ENCODE data around the gene EFTUD2.

EFTUD2 gene

DNA sequence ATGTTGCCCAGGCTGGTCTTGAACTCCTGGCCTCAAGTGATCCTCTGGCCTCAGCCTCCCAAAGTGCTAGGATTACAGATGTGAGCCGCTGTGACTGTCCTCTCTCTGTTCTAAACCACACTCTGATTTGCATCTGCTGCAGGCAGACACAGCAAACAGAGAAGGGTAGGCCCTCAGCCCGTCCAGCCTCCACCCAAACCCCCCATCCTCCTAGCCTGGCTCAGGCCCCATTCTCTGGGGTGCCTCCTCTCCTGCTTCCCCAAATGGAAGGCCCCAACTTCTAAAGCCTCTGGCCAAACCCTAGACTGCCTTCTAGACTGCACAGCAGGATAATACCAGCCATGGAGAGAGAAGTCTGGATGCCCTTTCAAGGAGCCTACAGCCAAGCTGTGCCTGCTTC, 20.2 kb upstream of the EFTUD2 start:
- H3K4me1 ChIP-seq = no peaks in the 10 kb centered on the region
- no peak overlapping the region for H3K9ac ChIP-seq
- H3K4me3 ChIP-seq (ENCODE audit: low read depth, low read length) = no peak overlapping the region
- TF ChIP-seq, protein P1, sequence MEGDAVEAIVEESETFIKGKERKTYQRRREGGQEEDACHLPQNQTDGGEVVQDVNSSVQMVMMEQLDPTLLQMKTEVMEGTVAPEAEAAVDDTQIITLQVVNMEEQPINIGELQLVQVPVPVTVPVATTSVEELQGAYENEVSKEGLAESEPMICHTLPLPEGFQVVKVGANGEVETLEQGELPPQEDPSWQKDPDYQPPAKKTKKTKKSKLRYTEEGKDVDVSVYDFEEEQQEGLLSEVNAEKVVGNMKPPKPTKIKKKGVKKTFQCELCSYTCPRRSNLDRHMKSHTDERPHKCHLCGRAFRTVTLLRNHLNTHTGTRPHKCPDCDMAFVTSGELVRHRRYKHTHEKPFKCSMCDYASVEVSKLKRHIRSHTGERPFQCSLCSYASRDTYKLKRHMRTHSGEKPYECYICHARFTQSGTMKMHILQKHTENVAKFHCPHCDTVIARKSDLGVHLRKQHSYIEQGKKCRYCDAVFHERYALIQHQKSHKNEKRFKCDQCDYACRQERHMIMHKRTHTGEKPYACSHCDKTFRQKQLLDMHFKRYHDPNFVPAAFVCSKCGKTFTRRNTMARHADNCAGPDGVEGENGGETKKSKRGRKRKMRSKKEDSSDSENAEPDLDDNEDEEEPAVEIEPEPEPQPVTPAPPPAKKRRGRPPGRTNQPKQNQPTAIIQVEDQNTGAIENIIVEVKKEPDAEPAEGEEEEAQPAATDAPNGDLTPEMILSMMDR (IDR thresholded peaks at IDR 0.05) = no peak
- H2AFZ ChIP-seq = no peak overlapping the region
- no peaks in the 10 kb centered on the region for H3K79me2 ChIP-seq
- no peaks in the 10 kb centered on the region for H3K36me3 ChIP-seq (ENCODE audit: control insufficient read depth, insufficient read depth, low read length)
- H3K9me3 ChIP-seq (ENCODE audit: control insufficient read depth, low read length) = no peaks in the 10 kb centered on the region
- H3K27ac ChIP-seq = no peak overlapping the region
- no peak overlapping the region for H3K4me2 ChIP-seq (ENCODE audit: low read length)
- no peaks in the 10 kb centered on the region for H3K27me3 ChIP-seq (ENCODE audit: control insufficient read depth, insufficient read depth, low read length)

DNA sequence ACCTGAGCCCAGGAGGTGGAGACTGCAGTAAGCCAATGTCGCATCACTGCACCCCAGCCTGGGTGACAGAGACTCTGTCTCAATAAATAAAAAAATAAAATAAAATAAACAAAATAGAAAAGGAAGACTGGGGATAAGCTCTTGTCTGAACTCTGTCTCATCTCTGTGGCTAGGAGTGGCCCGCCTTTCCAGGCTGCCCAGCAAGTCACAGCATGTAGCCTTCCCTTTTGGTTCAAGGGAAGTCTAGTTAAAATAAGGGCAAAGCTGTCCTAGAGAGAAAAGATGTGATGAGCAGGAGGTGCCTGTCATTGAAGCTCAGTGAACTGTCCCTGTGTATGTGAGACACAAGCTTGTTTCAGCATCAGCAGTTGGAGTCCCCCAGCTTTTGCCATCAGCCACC, 18.8 kb upstream of the EFTUD2 start:
- Histone ChIP-seq H3K27me3 (ENCODE audit: control insufficient read depth, insufficient read depth, low read length) (no peaks in the 10 kb centered on the region), H3K4me1 (no peaks in the 10 kb centered on the region), H3K27ac (no peak overlapping the region), H3K79me2 (no peaks in the 10 kb centered on the region), H3K36me3 (ENCODE audit: control insufficient read depth, insufficient read depth, low read length) (no peaks in the 10 kb centered on the region), H3K9me3 (ENCODE audit: control insufficient read depth, low read length) (no peaks in the 10 kb centered on the region), H3K9ac (no peak overlapping the region), H3K4me2 (ENCODE audit: low read length) (no peak overlapping the region), H2AFZ (no peak overlapping the region), H3K4me3 (ENCODE audit: low read depth, low read length) (no peak overlapping the region)
- TF ChIP-seq, protein P1 (IDR thresholded peaks at IDR 0.05) = no peak

DNA sequence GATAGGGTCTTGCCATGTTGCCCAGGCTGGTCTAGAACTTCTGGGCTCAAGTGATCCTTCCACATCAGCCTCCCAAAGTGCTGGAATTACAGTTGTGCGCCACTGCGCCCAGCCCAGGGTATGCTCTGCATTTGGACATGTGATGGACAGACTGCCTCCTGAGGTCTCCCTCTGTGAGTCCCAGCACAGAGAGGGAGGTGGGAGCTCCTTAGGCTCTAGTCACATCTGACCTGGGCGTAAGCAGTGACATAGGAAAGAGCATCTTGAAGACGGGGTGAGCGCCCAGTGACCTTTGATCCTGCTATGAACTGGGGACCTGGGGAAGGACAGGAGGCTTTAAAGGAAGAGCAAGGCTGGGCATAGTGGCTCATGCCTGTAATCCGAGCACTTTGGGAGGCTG, 18.2 kb upstream of the EFTUD2 start:
- no peaks in the 10 kb centered on the region for H3K9me3 ChIP-seq (ENCODE audit: control insufficient read depth, low read length)
- no peak overlapping the region for H3K27ac ChIP-seq
- H3K4me1 ChIP-seq = no peaks in the 10 kb centered on the region
- H3K9ac ChIP-seq = no peak overlapping the region
- no peaks in the 10 kb centered on the region for H3K79me2 ChIP-seq
- no peak overlapping the region for H2AFZ ChIP-seq
- H3K36me3 ChIP-seq (ENCODE audit: control insufficient read depth, insufficient read depth, low read length) = no peaks in the 10 kb centered on the region
- no peak overlapping the region for H3K4me2 ChIP-seq (ENCODE audit: low read length)
- TF ChIP-seq, protein P1 (IDR thresholded peaks at IDR 0.05) = no peak
- H3K27me3 ChIP-seq (ENCODE audit: control insufficient read depth, insufficient read depth, low read length) = no peaks in the 10 kb centered on the region
- no peak overlapping the region for H3K4me3 ChIP-seq (ENCODE audit: low read depth, low read length)

DNA sequence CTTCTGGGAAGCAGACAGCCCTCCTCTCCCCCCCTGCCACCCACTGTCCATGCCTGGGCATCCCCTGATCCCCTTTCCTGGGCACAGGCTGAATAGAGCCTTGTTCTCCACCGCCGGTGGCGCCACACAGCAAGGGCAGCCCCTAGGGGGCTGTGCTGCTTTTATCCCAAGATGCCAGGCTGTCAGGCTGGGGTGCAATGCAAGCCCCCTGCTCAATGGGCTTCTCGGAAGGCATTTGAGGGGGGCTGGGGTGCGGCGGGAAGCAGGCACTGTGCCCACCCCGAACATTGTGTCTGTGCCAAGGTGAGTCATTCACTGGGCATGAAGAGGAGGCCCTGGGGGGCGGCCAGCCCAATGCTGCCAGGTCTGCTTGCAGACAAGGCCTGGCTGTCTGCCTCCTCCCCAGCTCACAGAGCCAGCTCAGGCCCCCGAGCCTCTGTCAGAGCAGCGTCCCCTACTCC, 17.6 kb upstream of the EFTUD2 start:
- Histone ChIP-seq H3K27me3 (ENCODE audit: control insufficient read depth, insufficient read depth, low read length) (no peaks in the 10 kb centered on the region), H3K4me1 (no peaks in the 10 kb centered on the region), H3K79me2 (no peaks in the 10 kb centered on the region), H3K27ac (no peak overlapping the region), H3K9me3 (ENCODE audit: control insufficient read depth, low read length) (no peaks in the 10 kb centered on the region), H3K9ac (no peak overlapping the region), H3K36me3 (ENCODE audit: control insufficient read depth, insufficient read depth, low read length) (no peaks in the 10 kb centered on the region), H3K4me3 (ENCODE audit: low read depth, low read length) (no peak overlapping the region), H3K4me2 (ENCODE audit: low read length) (no peak overlapping the region), H2AFZ (no peak overlapping the region)
- TF ChIP-seq, protein P1 (IDR thresholded peaks at IDR 0.05) = no peak

Measured in parathyroid adenoma (tissue), 2 donors.